Spleen (tissue), 11 donors: ENCODE measurements around the gene VPS37D. TPM values are rescaled to one million over a fixed set of nuclear protein-coding genes. Genes with fewer than 3 reads are reported as not detected.

ENCODE experiments used
- DNase-seq: peaks from one replicate; pipeline ENCODE4 v3.0.0-alpha.2; 2020
- H3K27ac ChIP-seq, 8 donors: fragments of 200-600 bp; sonication (generic) in 7 of 8; 1 replicate in 4 of 8; 2 replicates in 4 of 8; pipeline versions ENCODE4 v1.5.0 to v1.8.0; 2016 to 2021; ENCODE audit warnings: inconsistent platforms in 4 of 8, mild to moderate bottlenecking in 4 of 8, moderate library complexity in 1 of 8
- H3K27me3 ChIP-seq, 7 donors: fragments of 200-600 bp; sonication (generic) in 6 of 7; replicated peaks in 1 of 7; 1 replicate in 4 of 7; 2 replicates in 3 of 7; pipeline versions ENCODE4 v1.5.0 to v1.8.0; 2016 to 2021; ENCODE audit warnings: inconsistent platforms in 3 of 7, mild to moderate bottlenecking in 1 of 7
- H3K36me3 ChIP-seq, 6 donors: fragments of 200-600 bp; sonication (generic) in 5 of 6; 1 replicate in 4 of 6; 2 replicates in 2 of 6; pipeline versions ENCODE4 v1.5.0 to v1.8.0; 2016 to 2021; ENCODE audit warnings: inconsistent platforms in 2 of 6
- H3K4me1 ChIP-seq, 6 donors: fragments of 200-600 bp; sonication (generic) in 5 of 6; 1 replicate in 3 of 6; 2 replicates in 3 of 6; pipeline versions ENCODE4 v1.5.0 to v1.8.0; 2016 to 2021; ENCODE audit warnings: inconsistent platforms in 3 of 6
- H3K4me3 ChIP-seq, 8 donors: fragments of 200-600 bp; sonication (generic) in 7 of 8; 1 replicate in 4 of 8; 2 replicates in 4 of 8; pipeline versions ENCODE4 v1.5.0 to v1.8.0; 2016 to 2021; ENCODE audit warnings: inconsistent platforms in 4 of 8, mild to moderate bottlenecking in 4 of 8, moderate library complexity in 2 of 8
- H3K9me3 ChIP-seq, 8 donors: fragments of 200-600 bp; sonication (generic) in 7 of 8; 1 replicate in 4 of 8; 2 replicates in 4 of 8; pipeline versions ENCODE4 v1.5.0 to v1.8.0; 2016 to 2021; ENCODE audit warnings: inconsistent platforms in 4 of 8
- POLR2A ChIP-seq, 3 donors: fragments of 450-650 bp; IDR thresholded peaks; one replicate each; pipeline ENCODE4 v1.5.1; 2017; ENCODE audit warnings: antibody characterized with exemption in 3 of 3, mild to moderate bottlenecking in 1 of 3
- POLR2AphosphoS5 ChIP-seq, 3 donors: sonication (generic); formaldehyde crosslinking; IDR thresholded peaks; one replicate each; pipeline ENCODE4 v1.5.1; 2017; ENCODE audit warnings: antibody characterized with exemption in 3 of 3
- WGBS, 5 donors: extraction: QIAGEN DNeasy Blood & Tissue Kit in 3 of 5; methylation state at CpG; one replicate each; pipeline versions ENCODE4 v1.1.5 to v1.1.7; 2013 to 2018; 5-methylcytosine and 5-hydroxymethylcytosine counted together
- intact Hi-C: fragments of 100-400 bp; cut with DNase I; formaldehyde crosslinking; loops from one replicate; pipeline ENCODE4 v1.15.0; 2023; ENCODE audit warnings: low total_unique reads
- polyA plus RNA-seq, 3 donors: library from polyadenylated mRNA; stranded (reverse); fragments of 200-250 nt; gene quantifications; one replicate each; pipeline ENCODE4 v1.2.1, GENCODE V29; 2013
- total RNA-seq, 7 donors: library from RNA; depleted of rRNA in 3 of 7; stranded (reverse); fragments of >200 nt in 3 of 7; fragmentation: NEBNext Ultra II Directional in 4 of 7; extraction: Animal tissue kit (Norgen Biotek cat#: 25700) in 4 of 7; gene quantifications; one replicate each; pipeline versions ENCODE4 v1.1.0 to v1.2.1, GENCODE V29; 2016 to 2021
- TF ChIP-seq, protein P1 (sequence below), 11 experiments: fragments of 200-600 bp in 7 of 11; fragments of 450-650 bp in 4 of 11; sonication (generic) in 4 of 11; IDR thresholded peaks in 8 of 11; conservative IDR thresholded peaks in 3 of 11; 1 replicate in 7 of 11; 2 replicates in 4 of 11; pipeline versions ENCODE4 v1.4.0 to v1.8.0; 2016 to 2021; ENCODE audit warnings: antibody characterized with exemption in 11 of 11, inconsistent platforms in 4 of 11, mild to moderate bottlenecking in 1 of 11
- donor health status: healthy with polysubstance abuse.
- donor health status: DM: no; HTN: no; CAD: no; lungs with moderate emphysema.
- donor health status: DM: no; HTN: no; CAD: no.
- donor health status: Bipolar disorder and iron deficiency.
- donor health status: healthy.
- donor health status: DM: no; HTN: no; CAD: no.
- donor health status: DM: yes; HTN: yes; CAD: no.

VPS37D gene
- total and polyA plus RNA-seq, 10 donors: 0.23 to 1.6 (median 0.95) TPM

GRCh38 chr7:73700581-73701134, 33.0 kb downstream of the VPS37D start:
- no peak for DNase-seq
- Histone ChIP-seq H3K27me3 (peaks cover 0 to 11% (median 0%) of the 10 kb centered on the region in 7 donors), H3K36me3 (peaks cover 0 to 83% (median 43%) of the 10 kb centered on the region in 6 donors), H3K4me3 (no peak overlapping the region), H3K4me1 (peaks cover 0 to 15% (median 10%) of the 10 kb centered on the region in 6 donors), H3K9me3 (no peaks in the 10 kb centered on the region), H3K27ac (no peak overlapping the region)
- intact Hi-C loops: no loop called here
- 87 to 92% (median 91%) methylated on average over 15 of the region's 15 CpGs for WGBS, 5 donors
- TF ChIP-seq POLR2AphosphoS5 (IDR thresholded peaks at IDR 0.05) (no peak), POLR2A (IDR thresholded peaks at IDR 0.05) (no peak)
- TF ChIP-seq, protein P1, sequence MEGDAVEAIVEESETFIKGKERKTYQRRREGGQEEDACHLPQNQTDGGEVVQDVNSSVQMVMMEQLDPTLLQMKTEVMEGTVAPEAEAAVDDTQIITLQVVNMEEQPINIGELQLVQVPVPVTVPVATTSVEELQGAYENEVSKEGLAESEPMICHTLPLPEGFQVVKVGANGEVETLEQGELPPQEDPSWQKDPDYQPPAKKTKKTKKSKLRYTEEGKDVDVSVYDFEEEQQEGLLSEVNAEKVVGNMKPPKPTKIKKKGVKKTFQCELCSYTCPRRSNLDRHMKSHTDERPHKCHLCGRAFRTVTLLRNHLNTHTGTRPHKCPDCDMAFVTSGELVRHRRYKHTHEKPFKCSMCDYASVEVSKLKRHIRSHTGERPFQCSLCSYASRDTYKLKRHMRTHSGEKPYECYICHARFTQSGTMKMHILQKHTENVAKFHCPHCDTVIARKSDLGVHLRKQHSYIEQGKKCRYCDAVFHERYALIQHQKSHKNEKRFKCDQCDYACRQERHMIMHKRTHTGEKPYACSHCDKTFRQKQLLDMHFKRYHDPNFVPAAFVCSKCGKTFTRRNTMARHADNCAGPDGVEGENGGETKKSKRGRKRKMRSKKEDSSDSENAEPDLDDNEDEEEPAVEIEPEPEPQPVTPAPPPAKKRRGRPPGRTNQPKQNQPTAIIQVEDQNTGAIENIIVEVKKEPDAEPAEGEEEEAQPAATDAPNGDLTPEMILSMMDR (IDR thresholded peaks at IDR 0.05 in 8 of 11, conservative IDR thresholded peaks at IDR 0.05 in 3 of 11): no peak

- TF ChIP-seq POLR2AphosphoS5 (IDR thresholded peaks at IDR 0.05) (no peak), POLR2A (IDR thresholded peaks at IDR 0.05) (no peak)
- TF ChIP-seq, protein P1 (IDR thresholded peaks at IDR 0.05 in 8 of 11, conservative IDR thresholded peaks at IDR 0.05 in 3 of 11): peak in 9 of 11 experiments; percentile 15 to 70 (median 50)
- Histone ChIP-seq H3K4me3 (no peak overlapping the region), H3K27ac (no peak overlapping the region), H3K4me1 (peaks cover 0 to 18% (median 10%) of the 10 kb centered on the region in 6 donors), H3K27me3 (peaks cover 0 to 11% (median 0%) of the 10 kb centered on the region in 7 donors), H3K36me3 (peaks cover 0 to 75% (median 35%) of the 10 kb centered on the region in 6 donors), H3K9me3 (no peaks in the 10 kb centered on the region)
- intact Hi-C loops: no loop called here
- no peak for DNase-seq
- 61 to 72% (median 62%) methylated on average over 13 of the region's 13 CpGs for WGBS, 5 donors
Observed at GRCh38 chr7:73701357-73701995, 33.8 kb downstream of the VPS37D start.

DNA sequence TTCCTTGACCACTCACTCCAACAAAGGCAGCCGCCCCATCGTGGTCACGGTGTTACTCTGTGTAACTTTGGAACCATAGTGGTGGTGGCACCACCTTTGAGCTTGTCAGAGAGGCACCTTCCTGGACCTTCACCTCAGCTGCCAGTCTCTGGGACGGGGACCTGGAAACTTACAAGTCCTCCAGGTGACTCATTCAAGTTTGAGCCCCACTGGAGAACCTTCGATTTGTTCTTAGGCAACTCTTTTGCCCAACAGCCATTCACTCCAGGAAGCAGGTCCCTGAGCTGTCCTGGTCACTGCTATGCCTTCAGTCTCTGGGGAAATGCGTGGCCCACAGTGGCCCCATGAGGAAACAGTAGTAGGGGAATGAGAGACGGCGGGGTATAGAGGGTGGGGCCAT, 34.6 kb downstream of the VPS37D start:
- Histone ChIP-seq H3K27me3 (peaks cover 0 to 11% (median 0%) of the 10 kb centered on the region in 7 donors), H3K4me3 (no peak overlapping the region), H3K27ac (no peak overlapping the region), H3K9me3 (no peaks in the 10 kb centered on the region), H3K4me1 (peaks cover 0 to 25% (median 15%) of the 10 kb centered on the region in 6 donors), H3K36me3 (peaks cover 0 to 72% (median 27%) of the 10 kb centered on the region in 6 donors)
- DNase-seq: no peak
- intact Hi-C loops: no loop called here
- TF ChIP-seq, protein P1 (IDR thresholded peaks at IDR 0.05 in 8 of 11, conservative IDR thresholded peaks at IDR 0.05 in 3 of 11): no peak
- no peak for TF ChIP-seq POLR2A (IDR thresholded peaks at IDR 0.05)
- TF ChIP-seq POLR2AphosphoS5 (IDR thresholded peaks at IDR 0.05): no peak
- 74 to 86% (median 84%) methylated on average over 8 of the region's 8 CpGs for WGBS, 5 donors

- Histone ChIP-seq H3K4me1 (peaks cover 0 to 30% (median 17%) of the 10 kb centered on the region in 6 donors), H3K4me3 (no peak overlapping the region), H3K27me3 (peaks cover 0 to 11% (median 0%) of the 10 kb centered on the region in 7 donors), H3K9me3 (no peaks in the 10 kb centered on the region), H3K36me3 (peaks cover 0 to 69% (median 23%) of the 10 kb centered on the region in 6 donors), H3K27ac (no peak overlapping the region)
- DNase-seq: no peak
- TF ChIP-seq POLR2AphosphoS5 (IDR thresholded peaks at IDR 0.05): peak in 1 of 3 donors; percentile 20
- TF ChIP-seq, protein P1 (IDR thresholded peaks at IDR 0.05 in 8 of 11, conservative IDR thresholded peaks at IDR 0.05 in 3 of 11): no peak
- intact Hi-C loops: no loop called here
- 81 to 89% (median 86%) methylated on average over 15 to 18 of the region's 18 CpGs for WGBS, 5 donors
Observed at GRCh38 chr7:73702665-73703064, 35.0 kb downstream of the VPS37D start.
